Testis (tissue), 3 donors: Measurements from ENCODE around the gene HSPB9. TPM values are rescaled to one million over a fixed set of nuclear protein-coding genes. Genes with fewer than 3 reads are reported as not detected.
A peak's percentile ranks its signal among the peaks of the same experiment; 100 is the strongest.

Source experiments
- DNase-seq: peaks from one replicate; pipeline ENCODE4 v3.0.0-alpha.2; 2019
- H3K27ac ChIP-seq, 2 donors: fragments of 200-600 bp; sonication (generic); one replicate each; pipeline ENCODE4 v1.5.1; 2019
- H3K27me3 ChIP-seq: fragments of 200-600 bp; sonication (generic); one replicate; pipeline ENCODE4 v1.5.1; 2019
- H3K36me3 ChIP-seq: fragments of 200-600 bp; sonication (generic); one replicate; pipeline ENCODE4 v1.5.1; 2017; ENCODE audit warnings: low read depth; ENCODE audit errors: missing control alignments
- H3K4me1 ChIP-seq: fragments of 200-600 bp; sonication (generic); one replicate; pipeline ENCODE4 v1.5.1; 2019
- H3K4me3 ChIP-seq, 2 donors: fragments of 200-600 bp; sonication (generic); one replicate each; pipeline ENCODE4 v1.5.1; 2017 to 2019
- H3K9me3 ChIP-seq: fragments of 200-600 bp; sonication (generic); one replicate; pipeline ENCODE4 v1.5.1; 2017
- CTCF ChIP-seq, 3 experiments: fragments of 450-650 bp in 2 of 3; fragments of 200-600 bp in 1 of 3; sonication (generic) in 1 of 3; IDR thresholded peaks; one replicate each; pipeline ENCODE4 v1.5.1; 2016 to 2019; ENCODE audit warnings: antibody characterized with exemption in 3 of 3, mild to moderate bottlenecking in 2 of 3, moderate library complexity in 1 of 3
- POLR2A ChIP-seq: fragments of 450-650 bp; IDR thresholded peaks from one replicate; pipeline ENCODE4 v1.6.1; 2017; ENCODE audit warnings: antibody characterized with exemption, mild to moderate bottlenecking, moderate library complexity
- WGBS, 2 donors: methylation state at CpG; one replicate each; pipeline ENCODE4 v1.1.5; 2018; 5-methylcytosine and 5-hydroxymethylcytosine counted together
- intact Hi-C: fragments of 100-400 bp; cut with DNase I; formaldehyde crosslinking; loops from one replicate; pipeline ENCODE4 v1.15.1; 2023; ENCODE audit warnings: low total_unique reads
- polyA plus RNA-seq: library from polyadenylated mRNA; stranded (reverse); fragments of 350-450 nt; fragmentation: Illumina TruSeq; extraction: RNeasy Lipid Tissue Mini Kit (QIAGEN cat#74804); gene quantifications from one replicate; pipeline ENCODE4 v1.2.3, GENCODE V29; 2014; ENCODE audit warnings: low read depth, low replicate concordance; ENCODE audit not compliant: insufficient read depth
- total RNA-seq, 2 donors: library from RNA; depleted of rRNA; stranded (reverse); fragments of >200 nt; gene quantifications; one replicate each; pipeline ENCODE4 v1.2.3, GENCODE V29; 2016

HSPB9 gene
- total and polyA plus RNA-seq, 3 donors from 2014 or later = 6.9 to 12.9 (median 9.8) TPM

GRCh38 chr17:42111265-42111636, 11.4 kb upstream of the HSPB9 start:
- H3K27me3 ChIP-seq = no peaks in the 10 kb centered on the region
- no peak overlapping the region for H3K4me3 ChIP-seq
- peaks cover 31% of the 10 kb centered on the region for H3K4me1 ChIP-seq
- WGBS, 2 donors = 71 to 76% methylated on average over 9 to 11 of the region's 11 CpGs
- no peaks in the 10 kb centered on the region for H3K36me3 ChIP-seq
- no peak for DNase-seq
- no peaks in the 10 kb centered on the region for H3K9me3 ChIP-seq
- H3K27ac ChIP-seq = peak overlapping the region; percentile 92 to 93
- intact Hi-C loops = loop anchor here (5.0 kb wide), 1 partner anchor 144 kb away; the partner anchor contains the start of gene CNP
- TF ChIP-seq CTCF (IDR thresholded peaks at IDR 0.05) (no peak), POLR2A (no peak)

GRCh38 chr17:42111871-42112551, 10.6 kb upstream of the HSPB9 start:
- Histone ChIP-seq H3K4me3 (peak overlapping the region; percentile 42 to 68), H3K27me3 (no peaks in the 10 kb centered on the region), H3K36me3 (no peaks in the 10 kb centered on the region), H3K9me3 (no peaks in the 10 kb centered on the region), H3K27ac (peak overlapping the region; percentile 92 to 93), H3K4me1 (peaks cover 31% of the 10 kb centered on the region)
- 23 to 39% methylated on average over 10 to 12 of the region's 12 CpGs for WGBS, 2 donors
- intact Hi-C loops = loop anchor here (5.0 kb wide), 1 partner anchor 145 kb away; the partner anchor contains the start of gene CNP
- TF ChIP-seq POLR2A (no peak), CTCF (IDR thresholded peaks at IDR 0.05) (no peak)
- peak; percentile 46 for DNase-seq

- no peaks in the 10 kb centered on the region for H3K27me3 ChIP-seq
- H3K4me3 ChIP-seq = peak within 1 kb of the TSS; percentile 42 to 68
- no peak for TF ChIP-seq POLR2A
- no peak for TF ChIP-seq CTCF (IDR thresholded peaks at IDR 0.05)
- 31% methylated on average over 10 of the region's 10 CpGs; no CpG with 5 or more reads in 1 of the 2 donors for WGBS, 2 donors
- H3K9me3 ChIP-seq = no peaks in the 10 kb centered on the region
- peak; percentile 90 for DNase-seq
- peak within 1 kb of the TSS; percentile 92 to 93 for H3K27ac ChIP-seq
- intact Hi-C loops = loop anchor here (5.0 kb wide), 1 partner anchor 145 kb away; the partner anchor contains the start of gene CNP
- no peaks in the 10 kb centered on the region for H3K36me3 ChIP-seq
- H3K4me1 ChIP-seq = peaks cover 31% of the 10 kb centered on the region
Measured at GRCh38 chr17:42112552-42113176, 9.9 kb upstream of the HSPB9 start, which contains the start of gene DHX58. Gene DHX58, minus strand, starts transcription at chr17:42112714. Its CDS starts 822 bp downstream, at chr17:42111892.

- H3K4me3 ChIP-seq = no peak overlapping the region
- peaks cover 25% of the 10 kb centered on the region for H3K4me1 ChIP-seq
- H3K27me3 ChIP-seq = no peaks in the 10 kb centered on the region
- intact Hi-C loops = loop anchor here (5.0 kb wide), 1 partner anchor 146 kb away; the partner anchor contains the start of gene CNP
- 76 to 86% methylated on average over 12 to 28 of the region's 28 CpGs for WGBS, 2 donors
- no peak for DNase-seq
- TF ChIP-seq CTCF (IDR thresholded peaks at IDR 0.05) = no peak
- TF ChIP-seq POLR2A = no peak
- no peaks in the 10 kb centered on the region for H3K36me3 ChIP-seq
- H3K9me3 ChIP-seq = no peaks in the 10 kb centered on the region
- peak overlapping the region; percentile 92 to 93 for H3K27ac ChIP-seq
Measured at GRCh38 chr17:42113293-42114069, 9.1 kb upstream of the HSPB9 start.
